ENCODE results near the gene SMIM38.
"Not testable (repeated sequence)": the region's sequence is repeated elsewhere in the genome, so short reads cannot be mapped to it uniquely, and the experiment has no call there.

Gene SMIM38

GRCh38 chr11:69148377-69148762 is 7.4 kb upstream of the SMIM38 start:
- Histone ChIP-seq H3K4me3 (ENCODE audit: low read depth, low read length) (no peak overlapping the region), H3K9me3 (ENCODE audit: control insufficient read depth, insufficient read depth, low read length) (no peaks in the 10 kb centered on the region), H3K4me1 (ENCODE audit: control insufficient read depth, insufficient read depth, low read length) (peaks cover 6% of the 10 kb centered on the region), H3K27me3 (ENCODE audit: control insufficient read depth, insufficient read depth, low read length) (no peaks in the 10 kb centered on the region), H3K36me3 (ENCODE audit: control insufficient read depth, insufficient read depth, low read length) (no peaks in the 10 kb centered on the region), H3K9ac (ENCODE audit: low read depth, low read length) (no peak overlapping the region)

- Histone ChIP-seq H3K36me3 (ENCODE audit: control insufficient read depth, insufficient read depth, low read length) (no peaks in the 10 kb centered on the region), H3K27me3 (ENCODE audit: control insufficient read depth, insufficient read depth, low read length) (no peaks in the 10 kb centered on the region), H3K4me1 (ENCODE audit: control insufficient read depth, insufficient read depth, low read length) (peaks cover 6% of the 10 kb centered on the region), H3K4me3 (ENCODE audit: low read depth, low read length) (no peak overlapping the region), H3K9me3 (ENCODE audit: control insufficient read depth, insufficient read depth, low read length) (no peaks in the 10 kb centered on the region), H3K9ac (ENCODE audit: low read depth, low read length) (no peak overlapping the region)
Observed at GRCh38 chr11:69148806-69149205, 6.9 kb upstream of the SMIM38 start.

DNA sequence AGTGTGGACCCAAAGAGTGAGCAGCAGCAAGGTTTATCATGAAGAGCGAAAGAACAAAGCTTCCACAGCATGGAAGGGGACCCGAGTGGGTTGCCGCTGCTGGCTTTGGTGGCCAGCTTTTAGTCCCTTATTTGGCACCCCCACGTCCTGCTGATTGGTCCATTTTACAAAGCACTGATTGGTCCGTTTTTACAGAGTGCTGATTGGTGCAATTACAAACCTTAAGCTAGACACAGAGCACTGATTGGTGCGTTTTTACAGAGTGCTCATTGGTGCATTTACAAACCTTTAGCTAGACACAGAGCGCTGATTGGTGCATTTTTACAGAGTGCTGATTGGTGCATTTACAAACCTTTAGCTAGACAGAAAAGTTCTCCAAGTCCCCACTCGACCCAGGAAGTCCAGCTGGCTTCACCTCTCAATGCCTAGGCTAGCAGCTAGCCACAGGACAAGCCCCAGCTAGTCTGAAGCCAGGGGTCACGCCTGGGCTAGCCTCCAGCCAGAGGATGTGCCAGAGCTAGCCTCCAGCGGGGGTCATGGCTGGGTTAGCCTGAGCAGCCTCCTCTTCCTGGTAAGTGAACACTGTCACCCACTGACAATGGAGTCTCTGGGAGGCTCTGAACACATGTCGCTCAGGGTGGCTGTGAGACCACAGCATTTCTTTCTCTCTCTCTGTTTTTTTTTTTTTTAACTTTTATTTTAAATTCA is 6.2 kb upstream of the SMIM38 start:
- not testable (repeated sequence) for H3K27me3 ChIP-seq (ENCODE audit: control insufficient read depth, insufficient read depth, low read length); H3K4me1 ChIP-seq (ENCODE audit: control insufficient read depth, insufficient read depth, low read length); H3K9me3 ChIP-seq (ENCODE audit: control insufficient read depth, insufficient read depth, low read length); H3K4me3 ChIP-seq (ENCODE audit: low read depth, low read length); H3K36me3 ChIP-seq (ENCODE audit: control insufficient read depth, insufficient read depth, low read length); H3K9ac ChIP-seq (ENCODE audit: low read depth, low read length)

GRCh38 chr11:69150175-69150574 is 5.6 kb upstream of the SMIM38 start:
- Histone ChIP-seq H3K27me3 (ENCODE audit: control insufficient read depth, insufficient read depth, low read length) (no peaks in the 10 kb centered on the region), H3K4me1 (ENCODE audit: control insufficient read depth, insufficient read depth, low read length) (peaks cover 6% of the 10 kb centered on the region), H3K9me3 (ENCODE audit: control insufficient read depth, insufficient read depth, low read length) (no peaks in the 10 kb centered on the region), H3K9ac (ENCODE audit: low read depth, low read length) (no peak overlapping the region), H3K4me3 (ENCODE audit: low read depth, low read length) (no peak overlapping the region), H3K36me3 (ENCODE audit: control insufficient read depth, insufficient read depth, low read length) (no peaks in the 10 kb centered on the region)

- Histone ChIP-seq H3K27me3 (ENCODE audit: control insufficient read depth, insufficient read depth, low read length) (no peaks in the 10 kb centered on the region), H3K36me3 (ENCODE audit: control insufficient read depth, insufficient read depth, low read length) (no peaks in the 10 kb centered on the region), H3K4me3 (ENCODE audit: low read depth, low read length) (no peak overlapping the region), H3K9ac (ENCODE audit: low read depth, low read length) (no peak overlapping the region), H3K4me1 (ENCODE audit: control insufficient read depth, insufficient read depth, low read length) (peaks cover 6% of the 10 kb centered on the region), H3K9me3 (ENCODE audit: control insufficient read depth, insufficient read depth, low read length) (no peaks in the 10 kb centered on the region)
Observed at GRCh38 chr11:69151836-69152235, 3.9 kb upstream of the SMIM38 start.

GRCh38 chr11:69152733-69153421 is 2.9 kb upstream of the SMIM38 start:
- no peaks in the 10 kb centered on the region for H3K9me3 ChIP-seq (ENCODE audit: control insufficient read depth, insufficient read depth, low read length)
- H3K9ac ChIP-seq (ENCODE audit: low read depth, low read length): no peak overlapping the region
- H3K36me3 ChIP-seq (ENCODE audit: control insufficient read depth, insufficient read depth, low read length): no peaks in the 10 kb centered on the region
- peaks cover 6% of the 10 kb centered on the region for H3K4me1 ChIP-seq (ENCODE audit: control insufficient read depth, insufficient read depth, low read length)
- no peak overlapping the region for H3K4me3 ChIP-seq (ENCODE audit: low read depth, low read length)
- H3K27me3 ChIP-seq (ENCODE audit: control insufficient read depth, insufficient read depth, low read length): no peaks in the 10 kb centered on the region

DNA sequence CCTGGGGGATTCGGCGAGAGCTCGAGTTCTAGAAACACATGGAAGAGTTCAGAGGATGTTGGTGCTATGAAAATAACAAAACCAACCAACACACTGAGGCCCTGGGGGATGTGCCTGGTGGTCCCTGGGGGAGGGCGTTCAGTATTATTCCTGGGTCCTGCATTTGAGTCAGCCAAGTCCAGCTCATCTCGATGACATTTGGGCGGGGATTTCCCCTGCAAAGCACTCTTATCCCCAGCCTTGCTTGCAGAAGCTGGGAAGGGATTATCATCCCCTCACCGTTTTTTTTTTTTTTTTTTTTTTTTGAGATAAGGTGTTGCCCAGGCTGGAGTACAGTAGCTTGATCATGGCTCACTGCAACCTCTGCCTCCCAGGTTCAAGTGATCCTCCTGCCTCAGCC is 2.1 kb upstream of the SMIM38 start:
- Histone ChIP-seq H3K36me3 (ENCODE audit: control insufficient read depth, insufficient read depth, low read length) (no peaks in the 10 kb centered on the region), H3K9ac (ENCODE audit: low read depth, low read length) (no peak overlapping the region), H3K9me3 (ENCODE audit: control insufficient read depth, insufficient read depth, low read length) (no peaks in the 10 kb centered on the region), H3K4me1 (ENCODE audit: control insufficient read depth, insufficient read depth, low read length) (peaks cover 6% of the 10 kb centered on the region), H3K4me3 (ENCODE audit: low read depth, low read length) (no peak overlapping the region), H3K27me3 (ENCODE audit: control insufficient read depth, insufficient read depth, low read length) (no peaks in the 10 kb centered on the region)

DNA sequence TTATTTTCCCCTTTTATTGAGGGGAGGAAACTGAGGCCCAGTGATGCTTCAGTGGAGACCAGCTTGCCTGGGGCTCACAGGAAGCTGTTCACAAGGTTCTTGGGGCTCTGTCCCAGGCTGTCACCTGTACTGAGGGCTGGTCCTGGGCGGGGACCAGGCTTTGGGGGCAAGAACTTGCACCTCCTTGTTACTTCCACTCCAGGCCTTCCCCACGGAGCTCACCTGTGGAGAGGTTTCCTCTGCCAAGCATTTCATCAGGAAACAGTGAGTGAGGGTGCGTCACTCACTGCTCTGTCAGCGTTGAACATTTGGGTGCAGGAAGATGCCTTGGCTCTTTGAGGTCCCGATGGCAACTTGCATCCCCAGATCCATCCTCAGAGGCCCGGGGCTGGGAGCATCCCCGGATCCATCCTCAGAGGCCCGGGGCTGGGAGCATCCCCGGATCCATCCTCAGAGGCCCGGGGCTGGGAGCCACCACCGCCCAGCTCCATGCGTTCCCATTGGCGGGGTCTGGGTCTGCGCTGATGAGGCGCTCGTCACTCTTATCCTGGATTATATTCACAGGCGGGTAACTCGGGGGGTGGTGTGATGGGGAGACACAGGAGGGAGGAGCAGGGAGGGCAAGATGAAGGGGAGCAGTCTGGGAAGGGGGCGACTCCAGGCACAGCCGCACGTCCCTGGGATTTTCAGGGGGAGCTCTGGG is 1.4 kb upstream of the SMIM38 start:
- Histone ChIP-seq H3K9me3 (ENCODE audit: control insufficient read depth, insufficient read depth, low read length) (no peaks in the 10 kb centered on the region), H3K27me3 (ENCODE audit: control insufficient read depth, insufficient read depth, low read length) (no peaks in the 10 kb centered on the region), H3K36me3 (ENCODE audit: control insufficient read depth, insufficient read depth, low read length) (no peaks in the 10 kb centered on the region), H3K9ac (ENCODE audit: low read depth, low read length) (no peak overlapping the region), H3K4me1 (ENCODE audit: control insufficient read depth, insufficient read depth, low read length) (peaks cover 6% of the 10 kb centered on the region), H3K4me3 (ENCODE audit: low read depth, low read length) (no peak overlapping the region)

GRCh38 chr11:69154938-69155301 is 815 bp upstream of the SMIM38 start:
- Histone ChIP-seq H3K4me1 (ENCODE audit: control insufficient read depth, insufficient read depth, low read length) (peaks cover 6% of the 10 kb centered on the region), H3K9me3 (ENCODE audit: control insufficient read depth, insufficient read depth, low read length) (no peaks in the 10 kb centered on the region), H3K9ac (ENCODE audit: low read depth, low read length) (no peak overlapping the region), H3K4me3 (ENCODE audit: low read depth, low read length) (no peak overlapping the region), H3K36me3 (ENCODE audit: control insufficient read depth, insufficient read depth, low read length) (no peaks in the 10 kb centered on the region), H3K27me3 (ENCODE audit: control insufficient read depth, insufficient read depth, low read length) (no peaks in the 10 kb centered on the region)

GRCh38 chr11:69156235-69156639 is 502 bp downstream of the SMIM38 start:
- Histone ChIP-seq H3K27me3 (ENCODE audit: control insufficient read depth, insufficient read depth, low read length) (no peaks in the 10 kb centered on the region), H3K4me3 (ENCODE audit: low read depth, low read length) (no peak overlapping the region), H3K36me3 (ENCODE audit: control insufficient read depth, insufficient read depth, low read length) (no peaks in the 10 kb centered on the region), H3K9me3 (ENCODE audit: control insufficient read depth, insufficient read depth, low read length) (no peaks in the 10 kb centered on the region), H3K9ac (ENCODE audit: low read depth, low read length) (no peak overlapping the region), H3K4me1 (ENCODE audit: control insufficient read depth, insufficient read depth, low read length) (peaks cover 6% of the 10 kb centered on the region)

GRCh38 chr11:69156673-69157155 is 979 bp downstream of the SMIM38 start:
- Histone ChIP-seq H3K36me3 (ENCODE audit: control insufficient read depth, insufficient read depth, low read length) (no peaks in the 10 kb centered on the region), H3K27me3 (ENCODE audit: control insufficient read depth, insufficient read depth, low read length) (no peaks in the 10 kb centered on the region), H3K9ac (ENCODE audit: low read depth, low read length) (no peak overlapping the region), H3K9me3 (ENCODE audit: control insufficient read depth, insufficient read depth, low read length) (no peaks in the 10 kb centered on the region), H3K4me1 (ENCODE audit: control insufficient read depth, insufficient read depth, low read length) (peaks cover 6% of the 10 kb centered on the region), H3K4me3 (ENCODE audit: low read depth, low read length) (no peak overlapping the region)

Measured in iPS-15b (cell line).